Neural crest cell (in vitro differentiated cells): ENCODE measurements around the gene SLIT3. TPM values are rescaled to one million over a fixed set of nuclear protein-coding genes. Genes with fewer than 3 reads are reported as not detected.

Source experiments
- DNase-seq: peaks from one replicate; pipeline ENCODE4 v3.0.0; 2021; ENCODE audit warnings: low read depth, mixed read lengths, low spot score
- H3K27ac Mint-ChIP-seq: one replicate; pipeline ENCODE4 v1.8.0; 2021; ENCODE audit warnings: mild to moderate bottlenecking, mixed read lengths; ENCODE audit not compliant: unreplicated experiment
- H3K27me3 Mint-ChIP-seq: 2 replicates; pipeline ENCODE4 v1.8.0; 2021; ENCODE audit warnings: low read depth, mild to moderate bottlenecking, mixed read lengths
- H3K36me3 Mint-ChIP-seq: 2 replicates; pipeline ENCODE4 v1.8.0; 2021; ENCODE audit warnings: low read depth, mild to moderate bottlenecking, mixed read lengths
- H3K4me1 Mint-ChIP-seq: 2 replicates; pipeline ENCODE4 v1.8.0; 2021; ENCODE audit warnings: mixed read lengths
- H3K4me3 Mint-ChIP-seq: one replicate; pipeline ENCODE4 v1.8.0; 2021; ENCODE audit warnings: mild to moderate bottlenecking, mixed read lengths
- H3K9me3 Mint-ChIP-seq: 2 replicates; pipeline ENCODE4 v1.8.0; 2021; ENCODE audit warnings: mixed read lengths
- CTCF ChIP-seq: fragments of 200-600 bp; sonication (generic); conservative IDR thresholded peaks from 2 replicates; pipeline ENCODE4 v1.5.0; 2021; ENCODE audit warnings: antibody characterized with exemption, mild to moderate bottlenecking
- total RNA-seq: library from RNA; stranded (reverse); gene quantifications from 2 replicates; pipeline ENCODE4 v1.2.1, GENCODE V29; 2021

SLIT3 gene
- total RNA-seq, 1 donor from 2014 or later = 13.3 TPM

GRCh38 chr5:169029037-169029436 lies 271.9 kb downstream of the SLIT3 start:
- peaks cover 3% of the 10 kb centered on the region for H3K9me3 Mint-ChIP-seq
- H3K4me3 Mint-ChIP-seq = peak overlapping the region; percentile 6
- H3K4me1 Mint-ChIP-seq = peaks cover 40% of the 10 kb centered on the region
- no peak overlapping the region for H3K27ac Mint-ChIP-seq
- peaks cover 3% of the 10 kb centered on the region for H3K36me3 Mint-ChIP-seq
- no peaks in the 10 kb centered on the region for H3K27me3 Mint-ChIP-seq
- no peak for DNase-seq
- TF ChIP-seq CTCF = no peak

- H3K27ac Mint-ChIP-seq = peak overlapping the region; percentile 46
- peaks cover 47% of the 10 kb centered on the region for H3K4me1 Mint-ChIP-seq
- H3K9me3 Mint-ChIP-seq = no peaks in the 10 kb centered on the region
- H3K27me3 Mint-ChIP-seq = no peaks in the 10 kb centered on the region
- DNase-seq = no peak
- H3K36me3 Mint-ChIP-seq = no peaks in the 10 kb centered on the region
- no peak for TF ChIP-seq CTCF
- H3K4me3 Mint-ChIP-seq = peak overlapping the region; percentile 11
Measured at GRCh38 chr5:169027501-169028061, 273.4 kb downstream of the SLIT3 start.

- Mint-ChIP-seq H3K9me3 (no peaks in the 10 kb centered on the region), H3K36me3 (no peaks in the 10 kb centered on the region), H3K4me3 (no peak overlapping the region), H3K27me3 (no peaks in the 10 kb centered on the region), H3K27ac (no peak overlapping the region), H3K4me1 (peaks cover 42% of the 10 kb centered on the region)
- TF ChIP-seq CTCF = no peak
- no peak for DNase-seq
Measured at GRCh38 chr5:169025491-169025890, 275.4 kb downstream of the SLIT3 start.

- no peak overlapping the region for H3K4me3 Mint-ChIP-seq
- peaks cover 37% of the 10 kb centered on the region for H3K4me1 Mint-ChIP-seq
- H3K9me3 Mint-ChIP-seq = no peaks in the 10 kb centered on the region
- H3K27me3 Mint-ChIP-seq = no peaks in the 10 kb centered on the region
- DNase-seq = no peak
- TF ChIP-seq CTCF = no peak
- H3K27ac Mint-ChIP-seq = no peak overlapping the region
- H3K36me3 Mint-ChIP-seq = no peaks in the 10 kb centered on the region
Measured at GRCh38 chr5:169024421-169024820, 276.5 kb downstream of the SLIT3 start.

GRCh38 chr5:169022718-169023117 lies 278.2 kb downstream of the SLIT3 start:
- H3K4me3 Mint-ChIP-seq = no peak overlapping the region
- no peaks in the 10 kb centered on the region for H3K27me3 Mint-ChIP-seq
- peaks cover 31% of the 10 kb centered on the region for H3K4me1 Mint-ChIP-seq
- H3K36me3 Mint-ChIP-seq = no peaks in the 10 kb centered on the region
- no peaks in the 10 kb centered on the region for H3K9me3 Mint-ChIP-seq
- no peak for TF ChIP-seq CTCF
- DNase-seq = no peak
- H3K27ac Mint-ChIP-seq = no peak overlapping the region
